ENCODE data around the gene PAFAH2. TPM values are rescaled to one million over a fixed set of nuclear protein-coding genes. Genes with fewer than 3 reads are reported as not detected.
"Not testable (repeated sequence)": the region's sequence is repeated elsewhere in the genome, so short reads cannot be mapped to it uniquely, and the experiment has no call there.

PAFAH2 gene
- total and polyA plus RNA-seq, 11 donors = 5.8 to 18.6 (median 9.2) TPM

DNA sequence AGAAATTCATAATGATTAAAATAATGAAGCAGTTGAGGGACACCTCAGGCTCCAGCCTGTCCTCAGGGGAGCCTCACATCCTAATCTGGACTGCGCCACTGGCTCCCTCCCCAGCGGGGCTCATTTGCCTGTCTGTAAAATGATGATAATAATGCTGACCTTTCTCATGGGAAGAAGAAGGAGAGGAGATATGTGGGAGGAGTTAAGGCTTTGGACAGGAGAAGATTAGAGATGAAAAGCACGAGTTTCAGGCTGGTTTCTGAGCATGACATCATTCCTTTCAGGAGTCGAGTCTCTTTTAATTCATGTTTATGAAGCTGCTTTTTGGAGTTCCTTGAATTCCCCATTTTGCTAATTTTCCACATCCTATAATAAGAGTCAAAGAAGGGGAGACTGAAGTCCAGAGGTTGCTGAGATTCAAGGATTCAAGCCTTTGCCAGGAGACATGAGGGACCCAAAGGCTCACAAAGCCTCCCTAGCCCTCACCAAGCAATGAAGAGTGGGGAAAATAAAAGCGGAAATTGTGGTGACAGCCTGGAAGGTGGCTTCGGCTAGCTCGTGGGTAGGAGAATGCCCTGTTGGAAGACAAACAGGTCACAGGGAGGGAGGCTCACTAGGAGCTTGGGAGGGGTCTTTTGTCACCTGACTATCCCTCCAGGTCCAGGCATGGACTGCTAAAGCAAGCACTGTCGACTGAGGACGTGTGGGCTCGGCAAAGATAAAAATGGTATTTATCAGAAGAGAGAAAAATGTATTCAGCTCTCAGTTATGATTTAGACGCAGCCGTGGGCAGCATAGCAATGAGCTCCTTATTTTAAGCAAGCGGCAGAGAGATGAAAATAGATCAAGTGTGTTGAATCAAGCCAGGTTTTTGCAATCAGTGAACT, 64.1 kb downstream of the PAFAH2 start:
- no peak for DNase-seq
- WGBS, 4 donors = 37 to 56% (median 46%) methylated on average over 13 of the region's 13 CpGs
- no peaks in the 10 kb centered on the region for H3K9me3 ChIP-seq
- H3K4me3 ChIP-seq = no peak overlapping the region
- H3K4me1 ChIP-seq = peaks cover 0 to 32% (median 5%) of the 10 kb centered on the region in 12 donors
- no peak for TF ChIP-seq POLR2A (IDR thresholded peaks at IDR 0.05)
- TF ChIP-seq, protein P1, sequence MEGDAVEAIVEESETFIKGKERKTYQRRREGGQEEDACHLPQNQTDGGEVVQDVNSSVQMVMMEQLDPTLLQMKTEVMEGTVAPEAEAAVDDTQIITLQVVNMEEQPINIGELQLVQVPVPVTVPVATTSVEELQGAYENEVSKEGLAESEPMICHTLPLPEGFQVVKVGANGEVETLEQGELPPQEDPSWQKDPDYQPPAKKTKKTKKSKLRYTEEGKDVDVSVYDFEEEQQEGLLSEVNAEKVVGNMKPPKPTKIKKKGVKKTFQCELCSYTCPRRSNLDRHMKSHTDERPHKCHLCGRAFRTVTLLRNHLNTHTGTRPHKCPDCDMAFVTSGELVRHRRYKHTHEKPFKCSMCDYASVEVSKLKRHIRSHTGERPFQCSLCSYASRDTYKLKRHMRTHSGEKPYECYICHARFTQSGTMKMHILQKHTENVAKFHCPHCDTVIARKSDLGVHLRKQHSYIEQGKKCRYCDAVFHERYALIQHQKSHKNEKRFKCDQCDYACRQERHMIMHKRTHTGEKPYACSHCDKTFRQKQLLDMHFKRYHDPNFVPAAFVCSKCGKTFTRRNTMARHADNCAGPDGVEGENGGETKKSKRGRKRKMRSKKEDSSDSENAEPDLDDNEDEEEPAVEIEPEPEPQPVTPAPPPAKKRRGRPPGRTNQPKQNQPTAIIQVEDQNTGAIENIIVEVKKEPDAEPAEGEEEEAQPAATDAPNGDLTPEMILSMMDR (IDR thresholded peaks at IDR 0.05) = no peak
- intact Hi-C loops (cut with DNase I) = no loop called here
- peak overlapping the region in 1 of 12 donors; percentile 6 for H3K27ac ChIP-seq
- ATAC-seq = peak in 1 of 4 donors; percentile 26
- no peaks in the 10 kb centered on the region for H3K36me3 ChIP-seq
- H3K27me3 ChIP-seq = no peaks in the 10 kb centered on the region

DNA sequence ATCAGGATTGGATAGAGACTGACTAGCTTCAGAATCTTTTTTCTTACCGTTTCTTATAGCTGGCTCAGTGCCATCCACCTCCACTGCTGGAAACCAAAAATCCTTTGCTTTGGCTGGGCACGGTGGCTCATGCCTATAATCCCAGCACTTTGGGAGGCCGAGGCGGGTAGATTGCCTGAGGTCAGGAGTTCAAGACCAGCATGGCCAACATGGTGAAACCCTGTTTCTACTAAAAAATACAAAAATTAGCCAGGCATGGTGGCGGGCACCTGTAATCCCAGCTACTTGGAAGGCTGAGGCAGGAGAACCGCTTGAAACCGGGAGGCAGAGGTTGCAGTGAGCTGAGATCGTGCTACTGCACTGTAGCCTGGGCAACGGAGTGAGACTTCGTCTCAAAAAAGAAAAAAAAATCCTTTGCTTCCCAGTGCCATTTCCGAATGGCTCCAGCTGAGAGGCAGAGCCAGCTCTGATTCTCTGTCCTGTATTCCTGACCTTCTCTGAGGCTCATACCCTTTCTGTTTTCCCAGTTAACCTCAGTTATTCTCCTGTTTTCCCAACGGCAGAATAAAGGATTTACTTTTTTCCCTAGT, 65.0 kb downstream of the PAFAH2 start:
- H3K27ac ChIP-seq; H3K9me3 ChIP-seq; DNase-seq; intact Hi-C loops (cut with DNase I); H3K27me3 ChIP-seq; H3K4me3 ChIP-seq; ATAC-seq; H3K36me3 ChIP-seq: not testable (repeated sequence)
- WGBS, 4 donors = 64 to 80% (median 72%) methylated on average over 12 of the region's 12 CpGs
- H3K4me1 ChIP-seq = peaks cover 0 to 32% (median 5%) of the 10 kb centered on the region in 12 donors

DNA sequence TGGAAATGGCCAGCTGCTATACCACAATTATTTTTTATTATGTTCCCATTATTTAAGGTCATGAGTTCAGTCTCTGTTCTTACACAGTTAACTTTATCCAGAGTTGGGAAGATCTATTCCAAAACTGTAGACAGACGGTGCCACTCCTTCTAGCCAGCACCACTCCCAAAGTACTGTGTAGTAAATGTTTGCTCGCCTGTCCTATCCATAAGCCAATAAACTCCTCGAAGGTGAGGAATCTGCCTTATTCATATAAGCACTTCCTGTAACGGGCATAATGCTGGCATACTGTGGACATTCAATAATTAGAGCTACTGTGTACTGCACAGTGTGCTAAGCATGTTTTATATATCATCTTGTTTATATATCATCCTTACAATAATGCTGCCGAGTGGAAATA, 65.5 kb downstream of the PAFAH2 start:
- TF ChIP-seq, protein P1 (IDR thresholded peaks at IDR 0.05) = no peak
- no peak for TF ChIP-seq POLR2A (IDR thresholded peaks at IDR 0.05)
- ATAC-seq (no peak), DNase-seq (no peak)
- no peaks in the 10 kb centered on the region for H3K9me3 ChIP-seq
- intact Hi-C loops (cut with DNase I) = no loop called here
- H3K36me3 ChIP-seq = no peaks in the 10 kb centered on the region
- H3K4me3 ChIP-seq = no peak overlapping the region
- no peaks in the 10 kb centered on the region for H3K27me3 ChIP-seq
- no peak overlapping the region for H3K27ac ChIP-seq
- 80 to 93% (median 88%) methylated on average over 5 of the region's 5 CpGs for WGBS, 4 donors
- peaks cover 0 to 32% (median 6%) of the 10 kb centered on the region in 12 donors for H3K4me1 ChIP-seq

DNA sequence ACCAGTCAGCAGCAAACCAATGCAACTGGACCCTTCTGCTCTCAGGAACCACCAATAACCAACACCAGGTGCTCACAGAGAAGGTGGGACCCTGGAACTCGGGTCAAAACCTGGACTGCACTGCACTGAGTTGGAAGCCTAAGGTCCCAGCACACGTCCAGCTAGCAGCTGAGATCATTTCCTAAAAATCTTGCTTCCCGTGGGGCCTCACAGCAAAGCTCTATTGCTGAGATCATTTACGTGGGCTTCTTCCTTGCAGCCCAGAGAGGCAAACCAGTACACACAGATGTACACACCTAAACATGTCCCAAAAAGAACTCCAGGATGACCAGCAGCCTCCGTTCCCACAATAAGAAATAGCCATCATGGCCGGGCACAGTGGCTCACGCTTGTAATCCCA, 68.8 kb downstream of the PAFAH2 start:
- Histone ChIP-seq H3K9me3 (no peaks in the 10 kb centered on the region), H3K27me3 (no peaks in the 10 kb centered on the region), H3K27ac (no peak overlapping the region), H3K36me3 (no peaks in the 10 kb centered on the region), H3K4me3 (no peak overlapping the region), H3K4me1 (peaks cover 0 to 45% (median 7%) of the 10 kb centered on the region in 12 donors)
- intact Hi-C loops (cut with DNase I) = no loop called here
- no peak for TF ChIP-seq POLR2A (IDR thresholded peaks at IDR 0.05)
- TF ChIP-seq, protein P1 (IDR thresholded peaks at IDR 0.05) = no peak
- 69 to 80% (median 76%) methylated on average over 7 of the region's 7 CpGs for WGBS, 4 donors
- DNase-seq (no peak), ATAC-seq (no peak)

All from heart left ventricle (tissue), 16 donors.